Measurements from ENCODE around the gene SH3RF3.

GRCh38 chr2:109243526-109244303 lies 114.7 kb downstream of the SH3RF3 start:
- TF ChIP-seq CTCF (IDR thresholded peaks at IDR 0.05 in 4 of 5, conservative IDR thresholded peaks at IDR 0.05 in 1 of 5) = no peak
- no peak for TF ChIP-seq POLR2A (IDR thresholded peaks at IDR 0.05)
